Endothelial cell of hepatic sinusoid (primary cell): ENCODE data around the gene MTMR10.

Source experiments
- in situ Hi-C: cut with HindIII; loops from 2 replicates; pipeline ENCODE4 v1.10.0; 2017; ENCODE audit warnings: low sequenced_read_pairs

Gene MTMR10

GRCh38 chr15:30922480-30923311 is 68.7 kb downstream of the MTMR10 start:
- in situ Hi-C loops: no loop called here

- in situ Hi-C loops: no loop called here
These were observed 69.5 kb downstream of the MTMR10 start for GRCh38 chr15:30921781-30922479.

GRCh38 chr15:30921106-30921505 is 70.3 kb downstream of the MTMR10 start:
- in situ Hi-C loops: no loop called here

- in situ Hi-C loops: no loop called here
These were observed 71.4 kb downstream of the MTMR10 start for GRCh38 chr15:30919877-30920550.

- in situ Hi-C loops: no loop called here
These were observed 73.1 kb downstream of the MTMR10 start for GRCh38 chr15:30918366-30918765.

- in situ Hi-C loops: no loop called here
These were observed 73.8 kb downstream of the MTMR10 start for GRCh38 chr15:30917675-30918074.

- in situ Hi-C loops: no loop called here
These were observed 74.4 kb downstream of the MTMR10 start for GRCh38 chr15:30917013-30917412.

GRCh38 chr15:30913761-30914160 is 77.7 kb downstream of the MTMR10 start:
- in situ Hi-C loops: no loop called here

- in situ Hi-C loops: loop anchor here (10.0 kb wide), 1 partner anchor 568 kb away; no protein-coding TSS in a partner anchor
These were observed 85.1 kb downstream of the MTMR10 start for GRCh38 chr15:30906366-30906765.

- in situ Hi-C loops: loop anchor here (10.0 kb wide), 1 partner anchor 569 kb away; no protein-coding TSS in a partner anchor
These were observed 85.6 kb downstream of the MTMR10 start for GRCh38 chr15:30905821-30906220.

- in situ Hi-C loops: loop anchor here (10.0 kb wide), 1 partner anchor 570 kb away; no protein-coding TSS in a partner anchor
These were observed 86.6 kb downstream of the MTMR10 start for GRCh38 chr15:30904812-30905211.

GRCh38 chr15:30903497-30904187 is 87.8 kb downstream of the MTMR10 start, which contains the start of gene FAN1:
Gene FAN1, plus strand, starts transcription at chr15:30903915. Its CDS starts 749 bp downstream, at chr15:30904664.
- in situ Hi-C loops: loop anchor here (10.0 kb wide), 1 partner anchor 571 kb away; no protein-coding TSS in a partner anchor

- in situ Hi-C loops: loop anchor here (10.0 kb wide), 1 partner anchor 573 kb away; no protein-coding TSS in a partner anchor
These were observed 89.5 kb downstream of the MTMR10 start for GRCh38 chr15:30901889-30902288.

- in situ Hi-C loops: no loop called here
These were observed 95.2 kb downstream of the MTMR10 start for GRCh38 chr15:30896211-30896606.

- in situ Hi-C loops: no loop called here
These were observed 95.8 kb downstream of the MTMR10 start for GRCh38 chr15:30895461-30896210.

- in situ Hi-C loops: no loop called here
These were observed 102.2 kb downstream of the MTMR10 start for GRCh38 chr15:30889196-30889595.
